ENCODE results near the gene AKIRIN2. TPM values are rescaled to one million over a fixed set of nuclear protein-coding genes. Genes with fewer than 3 reads are reported as not detected.
A peak's percentile ranks its signal among the peaks of the same experiment; 100 is the strongest.

AKIRIN2 gene
- total and polyA plus RNA-seq, 4 donors, result 23.2 to 110 (median 60.8) TPM

DNA sequence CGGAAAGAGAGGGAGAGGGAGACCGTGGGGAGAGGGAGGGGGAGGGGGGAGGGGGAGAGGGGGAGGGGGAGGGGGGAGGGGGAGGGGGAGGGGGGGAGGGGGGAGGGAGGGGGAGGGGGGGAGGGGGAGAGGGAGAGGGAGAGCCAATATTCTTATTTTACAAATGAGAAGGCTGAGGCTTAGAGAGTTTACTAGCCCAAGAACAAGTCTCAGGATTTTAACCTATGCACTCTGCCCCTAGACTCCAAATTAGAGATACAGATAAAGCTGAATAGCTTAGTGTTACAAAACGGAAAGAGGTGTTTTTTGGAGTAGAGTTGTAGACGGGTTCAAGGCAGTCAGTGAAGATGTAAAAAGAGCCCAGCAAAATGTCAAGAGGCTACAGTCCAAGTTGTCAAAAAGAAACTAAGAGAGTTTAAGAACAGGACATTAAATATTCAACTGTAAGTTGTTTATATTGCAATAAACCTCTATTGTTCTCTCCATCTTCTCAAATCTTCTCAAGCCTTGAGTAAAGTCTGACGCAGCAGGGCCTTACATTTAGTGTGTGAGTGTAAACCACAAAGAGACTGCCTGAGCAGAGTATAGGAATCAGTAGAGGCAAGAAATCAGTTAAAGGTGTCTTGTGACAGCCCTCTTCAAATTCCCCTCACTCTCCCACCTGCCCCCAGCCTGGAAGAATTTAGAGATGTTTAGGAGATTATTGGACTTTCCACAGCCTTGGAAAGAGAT is 34.9 kb upstream of the AKIRIN2 start:
- Histone ChIP-seq H3K36me3 (ENCODE audit: control insufficient read depth, insufficient read depth, low read length) (no peaks in the 10 kb centered on the region), H3K4me1 (ENCODE audit: control insufficient read depth, insufficient read depth, low read length) (no peaks in the 10 kb centered on the region), H3K27ac (ENCODE audit: low read depth, low read length) (no peak overlapping the region), H3K9me3 (ENCODE audit: control insufficient read depth, insufficient read depth, low read length) (no peaks in the 10 kb centered on the region), H3K27me3 (ENCODE audit: control insufficient read depth, insufficient read depth, low read length) (no peaks in the 10 kb centered on the region), H3K4me3 (ENCODE audit: low read depth, low read length) (no peak overlapping the region)
- DNase-seq (ENCODE audit: low read depth in 4 of 6, low spot score in 6 of 6), result no peak
- WGBS (ENCODE audit: insufficient coverage), result no CpG with 5 or more reads among the region's 5 CpGs

DNA sequence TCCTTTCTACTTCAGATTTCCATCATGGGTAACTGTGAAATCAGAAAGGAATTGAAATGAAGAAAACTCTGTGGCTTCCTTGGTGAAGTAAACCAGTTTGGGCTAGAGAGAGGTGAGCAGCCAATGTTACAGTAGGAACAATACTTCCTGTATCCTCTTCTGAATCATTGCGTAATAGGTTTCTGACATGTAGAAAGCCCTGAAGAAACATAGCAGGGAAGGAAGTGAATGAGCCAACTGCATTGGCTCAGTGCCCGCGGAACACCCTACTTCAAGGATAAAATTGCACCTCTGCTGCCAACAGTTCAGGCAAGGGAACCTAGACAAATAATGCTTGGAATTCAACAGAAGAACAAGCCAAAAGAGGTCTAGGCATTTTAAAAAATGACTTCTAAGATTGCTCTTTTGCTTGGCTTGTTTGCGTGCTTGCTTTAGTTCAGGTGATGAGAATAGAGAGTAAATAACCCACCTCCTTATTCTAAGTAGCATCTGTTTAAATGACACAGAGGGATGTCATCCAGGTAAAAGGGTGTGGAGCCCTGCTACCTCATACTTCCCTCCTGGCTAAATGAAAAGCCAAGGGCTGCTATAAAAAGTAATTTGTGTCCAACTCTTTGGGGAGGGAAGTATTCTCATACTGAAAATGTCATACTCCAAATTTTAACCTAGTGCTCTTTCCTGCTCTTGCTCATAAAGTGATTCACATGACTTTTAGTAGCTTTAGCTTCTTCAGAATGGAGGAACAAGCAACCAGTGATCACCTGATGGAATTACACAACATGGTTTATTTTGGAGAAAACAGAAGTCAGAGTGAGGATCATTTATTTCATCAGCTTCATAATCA is 30.0 kb upstream of the AKIRIN2 start:
- no peaks in the 10 kb centered on the region for H3K4me1 ChIP-seq (ENCODE audit: control insufficient read depth, insufficient read depth, low read length)
- no peak overlapping the region for H3K4me3 ChIP-seq (ENCODE audit: low read depth, low read length)
- H3K27ac ChIP-seq (ENCODE audit: low read depth, low read length), result no peak overlapping the region
- no peaks in the 10 kb centered on the region for H3K36me3 ChIP-seq (ENCODE audit: control insufficient read depth, insufficient read depth, low read length)
- no peaks in the 10 kb centered on the region for H3K9me3 ChIP-seq (ENCODE audit: control insufficient read depth, insufficient read depth, low read length)
- no peaks in the 10 kb centered on the region for H3K27me3 ChIP-seq (ENCODE audit: control insufficient read depth, insufficient read depth, low read length)
- peak in 5 of 6 donors; percentile 19 to 90 (median 36) for DNase-seq (ENCODE audit: low read depth in 4 of 6, low spot score in 6 of 6)
- 60% methylated on average over 2 of the region's 4 CpGs for WGBS (ENCODE audit: insufficient coverage)

GRCh38 chr6:87731080-87731479 is 29.0 kb upstream of the AKIRIN2 start:
- no peak overlapping the region for H3K27ac ChIP-seq (ENCODE audit: low read depth, low read length)
- no peaks in the 10 kb centered on the region for H3K27me3 ChIP-seq (ENCODE audit: control insufficient read depth, insufficient read depth, low read length)
- no peaks in the 10 kb centered on the region for H3K36me3 ChIP-seq (ENCODE audit: control insufficient read depth, insufficient read depth, low read length)
- no peak overlapping the region for H3K4me3 ChIP-seq (ENCODE audit: low read depth, low read length)
- no peaks in the 10 kb centered on the region for H3K9me3 ChIP-seq (ENCODE audit: control insufficient read depth, insufficient read depth, low read length)
- H3K4me1 ChIP-seq (ENCODE audit: control insufficient read depth, insufficient read depth, low read length), result no peaks in the 10 kb centered on the region
- DNase-seq (ENCODE audit: low read depth in 4 of 6, low spot score in 6 of 6), result no peak

- Histone ChIP-seq H3K27me3 (ENCODE audit: control insufficient read depth, insufficient read depth, low read length) (no peaks in the 10 kb centered on the region), H3K9me3 (ENCODE audit: control insufficient read depth, insufficient read depth, low read length) (no peaks in the 10 kb centered on the region), H3K4me1 (ENCODE audit: control insufficient read depth, insufficient read depth, low read length) (no peaks in the 10 kb centered on the region), H3K27ac (ENCODE audit: low read depth, low read length) (no peak overlapping the region), H3K4me3 (ENCODE audit: low read depth, low read length) (no peak overlapping the region), H3K36me3 (ENCODE audit: control insufficient read depth, insufficient read depth, low read length) (no peaks in the 10 kb centered on the region)
- peak in 1 of 6 donors; percentile 10 for DNase-seq (ENCODE audit: low read depth in 4 of 6, low spot score in 6 of 6)
- 75% methylated on average over 1 of the region's 6 CpGs for WGBS (ENCODE audit: insufficient coverage)
Measured at GRCh38 chr6:87729965-87730719, 28.1 kb upstream of the AKIRIN2 start.

DNA sequence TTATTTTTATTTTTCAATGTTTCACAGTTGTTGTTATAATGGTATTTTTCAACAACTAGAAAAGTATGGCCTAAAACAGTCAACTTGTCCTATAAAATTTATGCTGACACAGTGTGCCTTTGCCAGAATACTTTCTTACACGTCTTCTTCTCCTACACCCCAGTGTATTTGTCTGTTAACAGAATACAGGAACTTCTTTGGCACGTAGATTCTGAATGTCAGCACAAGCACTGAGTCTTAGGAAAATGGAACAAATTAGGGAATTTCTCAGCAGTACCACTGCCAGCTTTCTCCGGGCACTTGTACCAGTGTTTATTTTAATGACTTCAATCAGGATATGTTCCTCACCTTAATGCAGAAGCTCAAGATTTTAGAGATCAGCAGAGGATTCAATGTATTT is 26.7 kb upstream of the AKIRIN2 start:
- Histone ChIP-seq H3K9me3 (ENCODE audit: control insufficient read depth, insufficient read depth, low read length) (no peaks in the 10 kb centered on the region), H3K27me3 (ENCODE audit: control insufficient read depth, insufficient read depth, low read length) (no peaks in the 10 kb centered on the region), H3K4me3 (ENCODE audit: low read depth, low read length) (no peak overlapping the region), H3K36me3 (ENCODE audit: control insufficient read depth, insufficient read depth, low read length) (no peaks in the 10 kb centered on the region), H3K4me1 (ENCODE audit: control insufficient read depth, insufficient read depth, low read length) (no peaks in the 10 kb centered on the region), H3K27ac (ENCODE audit: low read depth, low read length) (no peak overlapping the region)
- 40% methylated on average over 1 of the region's 3 CpGs for WGBS (ENCODE audit: insufficient coverage)
- peak in 1 of 6 donors; percentile 26 for DNase-seq (ENCODE audit: low read depth in 4 of 6, low spot score in 6 of 6)

- no peak for DNase-seq (ENCODE audit: low read depth in 4 of 6, low spot score in 6 of 6)
- H3K27me3 ChIP-seq (ENCODE audit: control insufficient read depth, insufficient read depth, low read length), result no peaks in the 10 kb centered on the region
Measured at GRCh38 chr6:87724983-87725811, 23.2 kb upstream of the AKIRIN2 start.

DNA sequence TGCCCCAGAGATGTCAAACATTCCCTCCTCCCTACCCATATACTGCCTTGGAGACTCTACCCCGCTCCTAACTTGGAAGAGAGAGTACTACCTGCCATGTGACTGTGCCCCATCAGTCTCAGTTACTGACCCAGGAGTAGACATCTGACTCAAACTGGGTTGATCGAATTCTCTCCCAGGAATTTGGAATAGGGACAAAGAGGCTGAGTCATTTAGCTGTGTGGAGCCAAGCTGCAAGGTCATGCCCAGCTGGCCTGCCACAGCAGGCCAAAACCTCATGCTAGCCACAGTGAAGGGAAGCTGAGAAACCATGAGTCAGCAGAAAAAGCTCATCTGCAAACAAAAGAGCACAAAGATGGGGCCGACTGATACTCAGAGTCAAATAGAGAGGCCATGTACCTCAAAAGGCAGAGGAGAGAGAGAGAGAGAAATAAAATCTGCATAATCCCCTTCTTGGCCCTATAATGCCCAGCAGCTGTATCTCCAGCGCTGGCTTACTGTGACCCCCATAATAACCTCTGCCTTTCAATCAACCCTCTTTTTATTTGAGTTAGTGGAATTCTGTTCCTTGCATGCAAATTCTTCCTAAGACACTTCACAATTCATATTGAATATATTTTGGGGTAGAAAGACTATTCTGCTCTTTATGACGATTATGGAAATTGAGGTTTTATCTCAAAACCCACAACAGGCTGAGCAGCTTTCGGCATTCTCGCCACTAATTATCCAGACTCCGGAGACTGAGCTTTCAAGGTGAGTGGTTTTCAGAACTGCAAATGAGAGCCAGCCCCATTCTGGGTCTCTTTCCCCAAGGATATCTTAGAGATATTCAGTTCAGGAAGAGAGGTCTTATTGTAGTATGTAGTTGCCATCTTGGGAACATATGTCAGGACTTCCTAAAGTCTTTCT is 21.4 kb upstream of the AKIRIN2 start:
- Histone ChIP-seq H3K9me3 (ENCODE audit: control insufficient read depth, insufficient read depth, low read length) (no peaks in the 10 kb centered on the region), H3K27me3 (ENCODE audit: control insufficient read depth, insufficient read depth, low read length) (no peaks in the 10 kb centered on the region), H3K27ac (ENCODE audit: low read depth, low read length) (no peak overlapping the region), H3K4me1 (ENCODE audit: control insufficient read depth, insufficient read depth, low read length) (peaks cover 5% of the 10 kb centered on the region), H3K4me3 (ENCODE audit: low read depth, low read length) (no peak overlapping the region), H3K36me3 (ENCODE audit: control insufficient read depth, insufficient read depth, low read length) (no peaks in the 10 kb centered on the region)
- WGBS (ENCODE audit: insufficient coverage), result 63% methylated on average over 5 of the region's 8 CpGs
- peak in 2 of 6 donors; percentile 15 to 69 for DNase-seq (ENCODE audit: low read depth in 4 of 6, low spot score in 6 of 6)

More at GRCh38 chr6:87724983-87725811, 23.2 kb upstream of the AKIRIN2 start:
- no peak overlapping the region for H3K4me3 ChIP-seq (ENCODE audit: low read depth, low read length)
- H3K9me3 ChIP-seq (ENCODE audit: control insufficient read depth, insufficient read depth, low read length), result no peaks in the 10 kb centered on the region
- WGBS (ENCODE audit: insufficient coverage), result 83% methylated on average over 4 of the region's 4 CpGs
- H3K27ac ChIP-seq (ENCODE audit: low read depth, low read length), result no peak overlapping the region
- H3K36me3 ChIP-seq (ENCODE audit: control insufficient read depth, insufficient read depth, low read length), result no peaks in the 10 kb centered on the region
- H3K4me1 ChIP-seq (ENCODE audit: control insufficient read depth, insufficient read depth, low read length), result peaks cover 5% of the 10 kb centered on the region

GRCh38 chr6:87722540-87723169 is 20.6 kb upstream of the AKIRIN2 start:
- Histone ChIP-seq H3K36me3 (ENCODE audit: control insufficient read depth, insufficient read depth, low read length) (no peaks in the 10 kb centered on the region), H3K9me3 (ENCODE audit: control insufficient read depth, insufficient read depth, low read length) (no peaks in the 10 kb centered on the region), H3K4me3 (ENCODE audit: low read depth, low read length) (no peak overlapping the region), H3K4me1 (ENCODE audit: control insufficient read depth, insufficient read depth, low read length) (peaks cover 5% of the 10 kb centered on the region), H3K27ac (ENCODE audit: low read depth, low read length) (no peak overlapping the region), H3K27me3 (ENCODE audit: control insufficient read depth, insufficient read depth, low read length) (no peaks in the 10 kb centered on the region)
- DNase-seq (ENCODE audit: low read depth in 4 of 6, low spot score in 6 of 6), result peak in 1 of 6 donors; percentile 16
- 73% methylated on average over 2 of the region's 4 CpGs for WGBS (ENCODE audit: insufficient coverage)
